Neural cell (in vitro differentiated cells): ENCODE data around the gene TMED7.

Experiments used
- CTCF ChIP-seq: fragments of 450-650 bp; IDR thresholded peaks from 2 replicates; pipeline ENCODE4 v1.5.1; 2014; ENCODE audit warnings: antibody characterized with exemption, mild to moderate bottlenecking, moderate library complexity; ENCODE audit not compliant: poor library complexity, severe bottlenecking
- SMC3 ChIP-seq: fragments of 450-650 bp; conservative IDR thresholded peaks from 2 replicates; pipeline ENCODE4 v1.6.1; 2014; ENCODE audit warnings: antibody characterized with exemption, mild to moderate bottlenecking, moderate library complexity; ENCODE audit not compliant: poor library complexity

DNA sequence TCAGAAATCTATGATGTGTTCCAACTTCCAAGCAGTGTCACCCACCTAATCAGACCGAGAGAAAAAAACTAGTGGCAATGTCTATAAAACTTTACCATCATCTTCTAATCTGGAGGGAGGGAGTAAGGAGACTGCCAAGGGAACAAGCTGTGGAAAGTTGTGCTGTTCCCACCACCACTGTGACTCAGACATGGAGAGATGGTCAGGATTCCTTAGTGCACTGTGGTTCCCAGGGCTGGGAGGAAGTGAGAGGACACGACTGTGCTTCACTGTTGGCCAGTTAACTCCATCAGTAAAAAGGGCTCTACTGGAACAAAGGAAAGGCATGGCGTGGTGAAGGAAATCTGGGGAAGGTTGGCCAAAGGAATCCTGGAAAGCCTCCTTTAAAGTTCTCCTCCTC lies 42.4 kb downstream of the TMED7 start:
- TF ChIP-seq SMC3 (no peak), CTCF (no peak)
